Fibroblast of peridontal ligament (primary cell): Measurements from ENCODE around the gene LCE3D.
A peak's percentile ranks its signal among the peaks of the same experiment; 100 is the strongest.
"Not testable (repeated sequence)": the region's sequence is repeated elsewhere in the genome, so short reads cannot be mapped to it uniquely, and the experiment has no call there.

Experiments used
- DNase-seq: peaks from one replicate; pipeline ENCODE4 v3.0.0-alpha.2; 2010; ENCODE audit errors: extremely low read depth

LCE3D gene, protein sequence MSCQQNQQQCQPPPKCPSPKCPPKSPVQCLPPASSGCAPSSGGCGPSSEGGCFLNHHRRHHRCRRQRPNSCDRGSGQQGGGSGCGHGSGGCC

DNA sequence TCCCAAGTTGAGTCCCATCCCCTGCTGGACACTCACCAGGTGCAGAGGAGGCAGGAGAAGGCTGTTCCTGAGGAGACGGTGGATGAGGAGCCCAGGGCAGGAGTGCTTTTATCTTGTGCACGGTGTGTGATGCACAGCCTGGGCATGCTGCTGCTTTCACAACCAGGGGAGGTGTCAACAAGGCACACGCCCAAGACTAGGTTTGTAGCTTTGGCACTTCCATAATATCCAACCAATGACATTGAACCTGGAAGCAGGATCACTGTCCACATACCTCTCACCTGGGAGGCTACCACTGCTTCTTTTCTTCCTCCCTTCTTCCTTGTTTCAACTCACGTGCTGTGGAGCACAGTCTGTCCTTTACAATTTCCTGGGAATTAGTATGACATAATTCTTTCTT, at the start of gene LCE3D:
Gene LCE3D, minus strand, starts transcription at position 84 of the 400 bp plus-strand sequence. CDS start 580 bp downstream, outside the sequence.
- DNase-seq, result no peak

DNA sequence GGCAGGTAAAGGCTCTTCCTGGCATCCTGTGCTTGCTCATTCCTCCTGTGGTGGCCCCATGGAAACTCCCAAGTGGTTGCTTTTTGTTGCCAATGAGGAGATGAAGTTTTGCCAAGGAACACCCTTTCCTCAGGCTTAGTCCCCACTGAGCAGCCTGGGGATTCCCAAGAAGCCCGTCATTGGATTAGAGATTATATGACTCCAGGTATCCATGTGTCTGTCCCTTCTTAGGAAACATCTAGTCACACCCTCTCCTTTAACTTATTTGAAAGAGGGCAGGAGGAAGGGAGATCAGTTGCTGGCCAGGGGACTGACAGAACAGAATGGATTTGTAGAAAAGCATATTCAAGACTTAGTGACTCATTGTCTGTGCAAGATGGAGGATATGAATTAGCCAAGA, 46.4 kb upstream of the LCE3D start:
- DNase-seq, result no peak

DNA sequence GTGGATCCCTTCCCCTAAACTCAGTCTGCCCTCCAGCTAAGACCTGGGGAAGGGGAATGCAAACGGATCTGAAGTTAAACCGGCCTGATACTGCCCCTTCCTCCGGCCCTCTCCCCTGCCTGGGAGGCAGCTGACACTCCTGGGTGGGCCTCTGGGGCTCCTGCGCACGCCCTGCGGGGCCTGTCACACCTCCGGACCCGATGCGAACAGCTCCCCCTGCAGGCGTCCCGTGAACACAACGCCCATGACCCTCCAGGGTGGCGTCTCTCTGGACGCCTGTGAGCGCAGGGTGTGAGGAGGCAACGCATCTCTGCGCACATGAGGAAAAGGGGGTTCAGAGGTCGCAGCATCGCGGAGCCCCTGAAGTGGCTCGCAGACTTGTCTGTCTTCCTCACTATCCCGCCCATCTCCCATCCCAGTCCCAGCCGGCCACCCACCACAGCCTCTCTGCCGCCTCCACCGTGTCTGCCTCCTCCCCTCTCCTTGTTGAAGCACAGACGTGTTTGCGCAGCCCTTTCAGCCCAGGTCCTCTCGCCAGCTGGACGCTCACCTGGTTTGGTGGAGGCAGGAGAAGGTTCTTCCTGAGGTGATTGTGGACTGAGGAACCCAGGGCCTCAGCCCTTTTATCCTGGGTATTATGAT, 43.0 kb upstream of the LCE3D start:
- DNase-seq, result no peak

DNA sequence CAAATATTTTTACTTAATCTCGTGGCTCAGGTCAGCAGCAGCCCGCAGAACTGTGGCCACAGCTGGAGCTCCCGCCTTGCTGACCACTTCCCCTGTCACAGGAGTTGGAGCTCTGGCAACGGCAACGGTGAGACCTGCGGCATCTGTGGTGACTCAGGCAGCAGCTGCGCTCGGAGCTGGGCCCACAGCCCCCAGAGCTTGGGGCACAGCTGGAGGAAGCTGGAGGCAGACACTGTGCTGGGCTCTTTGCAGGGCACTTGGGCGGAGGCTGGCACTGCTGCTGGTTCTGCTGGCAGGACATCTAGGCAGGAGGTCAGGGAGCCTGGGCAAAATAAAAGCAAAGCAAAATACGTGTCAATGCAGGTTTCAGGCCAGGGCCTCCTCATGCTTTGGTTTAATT, 42.5 kb upstream of the LCE3D start, which contains the start of gene LCE3A:
Gene LCE3A, minus strand, starts transcription at position 301 of the 400 bp plus-strand sequence. Its CDS starts 0 bp downstream, at position 301.
- DNase-seq, result no peak

DNA sequence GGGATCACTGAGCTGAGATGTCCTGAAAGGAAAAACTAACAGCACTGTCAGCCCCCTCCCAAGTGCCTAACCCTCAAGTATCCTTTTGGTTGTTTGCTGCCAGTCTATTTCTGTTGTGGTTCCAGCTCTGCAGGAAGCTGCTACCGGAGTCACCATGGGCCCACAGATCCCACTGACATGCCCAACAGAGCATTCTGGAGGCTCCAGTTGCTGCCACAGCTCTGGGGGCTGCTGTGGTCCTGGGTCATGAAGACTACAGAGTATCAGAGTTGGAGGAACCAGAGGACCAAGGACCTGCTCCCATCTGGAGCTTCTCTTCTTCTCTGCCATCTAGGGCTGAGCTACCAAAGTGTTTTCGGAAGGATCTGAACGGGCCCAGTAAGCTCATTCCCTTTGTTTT, 41.7 kb upstream of the LCE3D start:
- no peak for DNase-seq

DNA sequence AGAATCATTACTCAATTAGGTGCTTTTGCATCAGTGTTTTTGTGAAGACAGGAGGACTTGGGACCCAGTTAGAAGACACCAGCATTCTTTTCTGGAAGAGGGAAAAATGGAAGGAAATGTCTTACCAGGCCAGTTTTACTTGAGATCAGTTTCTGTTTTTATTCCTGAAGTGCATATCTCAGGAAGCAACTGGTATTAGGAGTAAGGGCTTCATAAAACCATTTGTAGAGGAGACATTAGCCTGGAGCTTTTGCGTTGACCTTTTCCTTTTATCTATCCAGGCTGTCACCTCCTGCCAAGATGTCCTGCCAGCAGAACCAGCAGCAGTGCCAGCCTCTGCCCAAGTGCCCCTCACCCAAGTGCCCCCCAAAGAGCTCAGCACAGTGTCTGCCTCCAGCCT, 33.2 kb upstream of the LCE3D start, which contains the start of gene LCE3B:
Gene LCE3B, plus strand, starts transcription at position 301 of the 400 bp plus-strand sequence. Its CDS starts 0 bp downstream, at position 301.
- DNase-seq, result no peak

DNA sequence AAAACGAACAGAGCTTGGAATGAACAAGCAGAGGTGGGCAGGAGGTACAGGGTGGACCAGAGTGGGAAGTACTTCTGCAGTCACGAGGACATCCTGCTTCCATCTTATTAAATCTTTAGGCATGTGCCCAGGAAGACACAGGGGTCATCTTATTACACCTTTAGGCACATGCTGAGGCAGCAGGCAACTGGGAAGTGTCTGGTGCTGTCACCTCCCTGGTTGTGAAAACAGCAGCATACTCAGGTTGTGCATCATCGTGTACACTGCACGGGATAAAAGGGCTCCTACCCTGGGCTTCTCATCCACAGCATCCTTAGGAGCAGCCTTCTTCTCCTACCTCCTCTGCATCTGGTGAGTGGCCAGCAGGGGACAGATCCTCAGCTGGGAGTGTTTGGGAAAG, 19.6 kb upstream of the LCE3D start, which contains the start of gene LCE3C:
Gene LCE3C, plus strand, starts transcription at position 301 of the 400 bp plus-strand sequence. CDS start 498 bp downstream, outside the sequence.
- no peak for DNase-seq

DNA sequence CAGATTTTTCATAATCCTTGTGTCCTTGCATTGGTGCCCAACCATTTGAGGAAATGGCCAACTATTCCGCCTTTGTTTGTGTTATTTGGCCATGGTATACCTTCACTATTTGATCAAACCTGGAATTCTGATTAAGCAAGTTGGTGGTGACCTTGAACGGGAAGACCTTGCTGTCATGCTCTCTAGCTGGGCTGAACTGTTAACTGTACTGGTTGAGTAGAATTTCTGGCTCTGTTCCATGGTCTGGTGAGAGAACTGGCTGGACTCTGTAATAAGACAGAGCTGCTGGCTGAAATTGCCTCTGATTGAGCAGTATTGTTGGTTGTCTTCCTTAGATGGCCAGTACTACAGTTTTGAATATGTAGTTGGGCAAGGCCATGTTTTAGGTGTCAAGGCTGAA, 16.7 kb upstream of the LCE3D start:
- DNase-seq, result no peak

DNA sequence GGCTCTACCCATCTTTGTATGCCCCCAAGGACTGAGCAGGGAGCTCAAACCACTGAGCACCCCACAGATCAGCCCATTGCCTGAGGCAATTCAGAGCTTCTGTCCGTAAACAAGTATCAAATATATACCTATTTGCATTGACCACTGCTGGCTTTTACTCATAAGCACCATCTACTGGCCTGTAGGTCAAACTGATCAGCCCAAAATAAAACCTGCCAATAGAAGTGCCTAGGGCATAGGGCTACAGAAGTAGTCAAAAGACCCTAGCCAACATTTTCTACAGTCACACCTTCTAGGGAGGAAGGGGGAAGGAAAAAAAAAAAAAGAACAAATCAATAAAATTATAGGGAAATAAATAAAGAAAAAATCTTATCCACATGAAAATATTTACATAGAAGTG, 5.3 kb upstream of the LCE3D start:
- no peak for DNase-seq

DNA sequence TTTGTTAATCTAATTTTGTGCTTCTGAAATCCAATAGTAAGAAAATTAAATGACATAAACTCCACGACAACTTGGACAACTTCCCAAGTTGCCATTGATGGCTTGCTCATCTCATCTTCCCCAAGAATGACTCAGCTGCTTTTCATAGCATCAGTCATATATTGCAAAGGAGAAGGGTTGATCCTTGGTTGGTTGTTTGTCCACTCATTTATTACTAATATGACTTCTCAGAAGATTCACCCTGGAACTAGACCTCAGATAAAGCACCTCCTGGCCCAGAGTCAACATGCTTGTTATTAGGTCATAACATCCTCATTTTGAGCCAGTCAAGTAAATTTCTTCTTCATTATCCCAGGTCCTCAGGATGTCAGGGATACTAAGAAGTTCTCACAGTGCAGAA, 2.3 kb upstream of the LCE3D start:
- no peak for DNase-seq

DNA sequence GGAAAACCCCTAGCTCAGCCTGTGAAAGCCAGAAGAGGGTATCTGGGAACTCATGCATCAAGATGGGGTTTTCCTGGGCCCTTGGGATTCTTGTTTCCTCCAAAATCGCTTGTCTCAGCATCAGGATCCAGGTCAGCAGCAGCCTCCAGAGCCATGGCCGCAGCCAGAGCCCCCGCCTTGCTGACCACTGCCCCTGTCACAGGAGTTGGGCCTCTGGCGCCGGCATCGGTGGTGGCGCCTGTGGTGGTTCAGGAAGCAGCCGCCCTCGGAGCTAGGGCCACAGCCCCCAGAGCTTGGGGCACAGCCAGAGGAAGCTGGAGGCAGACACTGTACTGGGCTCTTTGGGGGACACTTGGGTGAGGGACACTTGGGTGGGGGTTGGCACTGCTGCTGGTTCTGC, 790 bp downstream of the LCE3D start:
- DNase-seq, result not testable (repeated sequence)

DNA sequence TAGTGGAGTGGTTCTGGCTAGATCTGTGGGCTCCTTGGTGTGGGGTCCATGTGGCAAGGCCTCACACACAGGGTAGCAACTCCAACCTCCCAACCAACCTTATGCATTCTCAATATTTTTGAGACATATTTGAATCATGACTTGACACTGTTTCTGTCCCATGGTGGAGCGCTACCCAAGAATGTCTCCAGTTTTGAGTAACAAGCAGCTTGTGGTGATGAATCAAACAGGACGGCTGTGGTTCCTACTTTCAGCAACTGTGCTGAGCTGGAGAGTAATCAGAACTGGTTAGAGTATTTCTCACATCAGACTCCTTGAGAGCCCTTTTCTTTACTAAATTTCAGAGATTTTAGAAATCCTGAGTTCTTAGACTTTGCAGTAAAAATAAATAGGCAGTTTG, 3.1 kb downstream of the LCE3D start:
- no peak for DNase-seq

DNA sequence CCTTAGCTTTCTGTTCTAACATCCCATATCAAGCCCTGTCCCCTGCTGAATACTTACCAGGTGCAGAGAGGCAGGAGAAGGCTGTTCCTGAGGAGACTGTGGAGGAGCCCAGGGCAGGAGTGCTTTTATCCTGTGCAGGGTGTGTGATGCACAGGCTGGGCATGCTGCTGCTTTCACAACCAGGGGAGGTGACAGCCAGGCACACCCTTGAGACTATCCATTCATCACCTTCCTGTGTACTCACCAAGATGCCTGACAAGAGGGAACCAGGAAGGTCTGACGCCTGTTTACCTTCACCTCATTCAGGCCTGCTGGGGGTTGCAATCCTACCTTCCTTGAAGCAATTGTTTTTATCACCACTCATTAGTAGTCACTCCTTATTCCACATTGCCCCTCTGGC, 13.6 kb downstream of the LCE3D start, which contains the start of gene LCE3E:
Gene LCE3E, minus strand, starts transcription at position 100 of the 400 bp plus-strand sequence. CDS start 572 bp downstream, outside the sequence.
- DNase-seq, result no peak

DNA sequence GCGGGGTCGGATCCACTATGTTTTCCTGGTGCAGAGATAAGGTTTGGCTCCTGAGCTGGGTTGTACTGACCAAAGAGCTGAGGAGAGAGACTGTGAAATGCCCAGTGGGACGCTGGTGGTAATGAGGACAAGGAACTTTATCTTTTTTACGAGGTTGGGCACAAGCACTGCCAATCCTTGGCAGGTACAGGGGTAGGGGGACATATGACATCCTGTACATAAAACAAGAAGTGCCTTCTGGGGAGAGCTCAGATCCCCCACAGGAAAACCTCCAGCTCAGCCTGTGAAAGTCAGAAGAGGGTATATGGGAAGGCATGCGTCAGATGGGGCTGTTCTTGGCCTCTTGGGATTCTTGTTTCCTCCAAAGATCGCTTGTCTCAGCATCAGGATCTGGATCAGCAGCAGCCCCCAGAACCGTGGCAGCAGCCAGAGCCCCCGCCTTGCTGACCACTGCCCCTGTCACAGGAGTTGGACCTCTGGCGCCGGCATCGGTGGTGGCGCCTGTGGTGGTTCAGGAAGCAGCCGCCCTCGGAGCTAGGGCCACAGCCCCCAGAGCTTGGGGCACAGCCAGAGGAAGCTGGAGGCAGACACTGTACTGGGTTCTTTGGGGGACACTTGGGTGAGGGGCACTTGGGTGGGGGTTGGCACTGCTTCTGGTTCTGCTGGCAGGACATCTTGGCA, 14.6 kb downstream of the LCE3D start:
- no peak for DNase-seq

DNA sequence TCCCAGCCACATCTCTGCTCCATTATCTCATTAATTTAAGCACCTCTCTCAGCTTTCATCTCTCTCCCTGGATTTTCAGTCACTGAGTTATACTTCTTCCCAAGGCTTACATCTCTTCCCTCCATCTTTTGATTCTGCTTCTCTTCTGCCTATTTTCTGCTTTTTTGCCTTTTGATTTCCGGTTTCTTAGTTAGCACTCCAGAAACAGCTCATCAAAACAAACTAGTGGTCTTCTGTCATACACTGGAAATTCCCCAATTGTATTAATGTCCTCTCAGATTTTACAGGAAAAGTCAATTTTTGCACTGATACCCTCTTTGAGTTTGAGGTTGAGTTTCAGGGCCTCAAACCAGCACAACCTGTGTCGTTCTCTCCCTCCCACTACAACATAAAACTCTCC, 15.2 kb downstream of the LCE3D start:
- DNase-seq, result no peak

DNA sequence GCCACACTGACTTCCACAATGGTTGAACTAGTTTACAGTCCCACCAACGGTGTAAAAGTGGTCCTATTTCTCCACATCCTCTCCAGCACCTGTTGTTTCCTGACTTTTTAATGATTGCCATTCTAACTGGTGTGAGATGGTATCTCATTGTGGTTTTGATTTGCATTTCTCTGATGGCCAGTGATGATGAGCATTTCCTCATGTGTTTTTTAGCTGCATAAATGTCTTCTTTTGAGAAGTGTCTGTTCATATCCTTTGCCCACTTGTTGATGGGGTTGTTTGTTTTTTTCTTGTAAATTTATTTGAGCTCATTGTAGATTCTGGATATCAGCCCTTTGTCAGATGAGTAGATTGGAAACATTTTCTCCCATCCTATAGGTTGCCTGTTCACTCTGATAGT, 32.0 kb downstream of the LCE3D start:
- not testable (repeated sequence) for DNase-seq

DNA sequence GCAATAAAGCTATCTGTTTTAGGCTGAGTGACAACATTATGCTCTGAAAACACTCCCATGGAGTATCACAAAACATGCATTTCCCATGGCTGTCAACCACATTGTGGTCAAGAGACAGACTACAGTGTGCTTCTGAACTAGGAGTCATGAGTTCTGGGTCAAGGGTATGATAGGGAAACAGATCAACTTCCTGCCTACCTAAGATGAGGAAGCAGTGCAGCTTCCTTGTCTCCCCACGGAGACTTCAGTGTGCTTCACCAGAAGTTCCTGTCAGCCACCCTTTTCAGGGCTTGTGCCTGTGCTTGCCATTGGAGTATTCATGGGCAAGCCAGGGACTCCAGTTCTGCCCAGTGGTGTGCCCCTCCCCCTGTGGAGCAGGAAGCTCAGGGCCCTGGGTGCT, 33.6 kb downstream of the LCE3D start:
- DNase-seq, result no peak

DNA sequence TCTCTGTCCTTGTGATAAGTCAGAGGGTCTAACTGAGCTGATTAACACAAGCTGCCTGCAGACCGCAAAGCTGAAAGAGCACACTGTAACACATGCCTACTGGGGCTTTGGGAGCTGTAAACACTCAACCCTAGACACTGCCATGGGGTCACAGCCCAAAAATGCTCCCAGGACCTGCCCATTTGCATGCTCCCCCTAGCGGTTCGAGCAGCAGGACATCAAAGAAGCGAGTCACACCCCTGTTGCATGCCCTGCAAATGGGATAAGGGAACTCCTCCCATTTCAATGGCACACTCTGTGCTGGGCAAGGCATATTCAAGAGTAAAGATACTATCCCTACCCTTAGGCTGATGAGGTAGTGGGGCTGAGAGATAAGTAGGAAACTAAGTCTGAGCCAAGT, 36.5 kb downstream of the LCE3D start:
- no peak for DNase-seq

DNA sequence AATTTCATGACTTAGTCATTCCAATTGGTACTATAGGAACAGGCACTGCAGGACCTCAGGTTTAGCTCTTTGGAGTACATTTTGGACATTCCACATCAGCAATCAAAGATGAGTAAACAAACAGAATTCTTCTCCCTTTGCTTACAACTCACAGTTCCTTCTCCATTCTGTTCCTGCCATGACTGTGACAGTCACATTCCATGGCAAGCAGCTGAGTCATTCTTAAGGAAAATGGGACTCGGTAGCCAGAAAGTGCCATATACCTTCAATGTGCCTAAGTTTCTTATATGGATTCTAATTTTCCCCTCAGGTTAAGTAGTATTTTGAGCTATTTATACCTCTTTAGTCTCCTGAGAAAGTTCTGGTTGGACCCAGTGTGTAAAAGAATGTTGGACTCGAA, 40.4 kb downstream of the LCE3D start:
- no peak for DNase-seq

DNA sequence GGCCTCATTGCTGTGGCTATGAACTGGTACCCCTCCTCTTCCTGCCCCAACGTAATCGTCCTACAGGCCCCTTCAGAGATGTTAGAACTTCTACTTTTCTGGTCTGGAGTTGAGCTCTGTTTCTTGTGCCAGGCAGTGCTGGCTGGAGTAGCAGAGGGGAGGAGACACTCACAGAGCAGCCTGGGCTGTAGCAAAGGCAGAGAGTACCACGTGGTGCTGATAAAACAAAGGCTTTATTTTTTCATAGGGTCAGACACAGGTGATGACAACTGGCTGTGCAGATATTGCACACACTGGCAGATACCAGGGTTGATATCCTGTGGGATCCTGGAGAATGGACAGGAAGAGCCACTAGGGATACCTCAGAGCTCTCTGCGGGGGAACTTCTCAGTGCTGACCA, 42.8 kb downstream of the LCE3D start:
- DNase-seq, result no peak

DNA sequence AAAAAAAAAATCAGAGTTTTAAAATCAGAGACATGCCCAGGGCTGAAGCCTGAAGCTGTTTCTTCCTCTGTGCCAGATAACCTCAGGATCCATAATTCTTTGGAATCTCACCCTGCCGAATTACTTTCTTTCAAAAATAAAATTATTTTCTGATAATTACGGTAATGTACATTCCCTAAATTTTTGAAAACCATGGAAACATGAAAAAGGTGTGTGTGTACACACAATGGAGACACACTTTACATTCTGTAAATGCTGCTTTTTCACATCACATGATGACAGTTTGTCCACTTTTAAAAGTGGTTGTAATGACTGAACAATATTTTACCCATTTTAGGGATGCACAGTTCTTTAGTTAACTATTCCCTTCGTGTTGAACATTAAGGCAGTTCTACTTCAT, 44.5 kb downstream of the LCE3D start:
- DNase-seq, result no peak

DNA sequence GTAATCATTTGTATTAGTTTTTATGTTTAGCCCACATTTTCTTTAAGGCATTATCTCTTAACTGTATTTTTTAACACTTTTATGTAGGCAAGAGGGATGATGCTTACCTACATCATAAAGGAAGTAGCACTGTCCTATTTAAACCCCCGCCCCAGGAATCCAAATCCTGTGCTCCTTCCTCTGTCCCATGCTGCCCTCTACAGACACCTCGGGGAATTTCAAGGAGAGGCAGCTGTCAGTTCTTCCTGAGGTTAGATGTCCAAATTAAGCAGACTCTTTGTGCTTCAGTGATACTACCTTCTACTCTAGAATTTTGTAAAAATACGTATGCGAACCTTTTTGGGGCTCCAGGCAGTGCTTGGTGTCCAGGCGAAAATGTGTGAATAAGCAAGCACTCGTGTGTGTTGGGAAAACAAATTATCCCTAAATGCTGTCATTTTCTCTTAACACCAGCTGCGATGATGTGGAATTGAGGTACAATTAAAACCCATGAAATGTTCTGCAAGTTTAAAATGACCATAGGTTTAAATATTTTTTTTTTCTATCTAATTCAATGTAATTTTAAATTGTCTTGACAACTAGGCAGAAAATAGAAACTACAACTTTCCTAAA, 46.9 kb downstream of the LCE3D start:
- peak; percentile 29 for DNase-seq
